Astrocyte (in vitro differentiated cells and primary cell): ENCODE data around the gene NFIA. TPM values are rescaled to one million over a fixed set of nuclear protein-coding genes. Genes with fewer than 3 reads are reported as not detected.

Experiments
- DNase-seq: peaks from one replicate; pipeline ENCODE4 v3.0.0-alpha.2; 2010; ENCODE audit warnings: low read depth
- FAIRE-seq: peaks from 2 replicates; lab custom pipeline; 2011; peaks lifted over from hg19 to GRCh38; lab: Jason Lieb, UNC
- H2AFZ ChIP-seq: 2 replicates; pipeline ENCODE4 v1.6.0; 2012; ENCODE audit warnings: low read depth, low read length, inconsistent platforms
- H3K27ac ChIP-seq: 2 replicates; pipeline ENCODE4 v1.5.1; 2011; ENCODE audit warnings: low read depth, low read length, inconsistent platforms
- H3K27me3 ChIP-seq: 2 replicates; pipeline ENCODE4 v1.6.0; 2011; ENCODE audit warnings: low read length, inconsistent platforms; ENCODE audit not compliant: insufficient read depth
- H3K36me3 ChIP-seq: 2 replicates; pipeline ENCODE4 v1.5.1; 2011; ENCODE audit warnings: low read length, inconsistent platforms; ENCODE audit not compliant: insufficient read depth
- H3K4me1 ChIP-seq: 2 replicates; pipeline ENCODE4 v1.5.1; 2011; ENCODE audit warnings: low read length, inconsistent platforms; ENCODE audit not compliant: insufficient read depth
- H3K4me2 ChIP-seq: 2 replicates; pipeline ENCODE4 v1.6.0; 2012; ENCODE audit warnings: low read length, inconsistent platforms
- H3K4me3 ChIP-seq: 2 replicates; pipeline ENCODE4 v1.5.1; 2011; ENCODE audit warnings: low read depth, mild to moderate bottlenecking, low read length, inconsistent platforms; ENCODE audit not compliant: insufficient read depth
- H3K79me2 ChIP-seq: 2 replicates; pipeline ENCODE4 v1.6.0; 2012; ENCODE audit warnings: mild to moderate bottlenecking, low read length, inconsistent platforms; ENCODE audit not compliant: insufficient read depth
- H3K9ac ChIP-seq: 2 replicates; pipeline ENCODE4 v1.6.0; 2012; ENCODE audit warnings: mild to moderate bottlenecking, low read length, inconsistent platforms
- H3K9me3 ChIP-seq: 2 replicates; pipeline ENCODE4 v1.5.1; 2012; ENCODE audit warnings: low read depth, mild to moderate bottlenecking, low read length, inconsistent platforms; ENCODE audit not compliant: insufficient read depth
- H4K20me1 ChIP-seq: 2 replicates; pipeline ENCODE4 v1.6.0; 2012; ENCODE audit warnings: low read length, inconsistent platforms; ENCODE audit not compliant: insufficient read depth
- H3K27ac Mint-ChIP-seq: one replicate; pipeline ENCODE4 v1.8.0; 2021; ENCODE audit warnings: mild to moderate bottlenecking, mixed read lengths; ENCODE audit not compliant: unreplicated experiment
- H3K27me3 Mint-ChIP-seq: one replicate; pipeline ENCODE4 v1.8.0; 2021; ENCODE audit warnings: low read depth, mixed read lengths; ENCODE audit not compliant: unreplicated experiment
- H3K36me3 Mint-ChIP-seq: one replicate; pipeline ENCODE4 v1.8.0; 2021; ENCODE audit warnings: low read depth, mixed read lengths; ENCODE audit not compliant: unreplicated experiment
- H3K4me1 Mint-ChIP-seq: one replicate; pipeline ENCODE4 v1.8.0; 2021; ENCODE audit warnings: low read depth, mixed read lengths; ENCODE audit not compliant: unreplicated experiment
- H3K4me3 Mint-ChIP-seq: one replicate; pipeline ENCODE4 v1.8.0; 2021; ENCODE audit warnings: mild to moderate bottlenecking, moderate library complexity, mixed read lengths; ENCODE audit not compliant: unreplicated experiment
- H3K9me3 Mint-ChIP-seq: one replicate; pipeline ENCODE4 v1.8.0; 2021; ENCODE audit warnings: mild to moderate bottlenecking, mixed read lengths; ENCODE audit not compliant: unreplicated experiment
- CTCF ChIP-seq: IDR thresholded peaks from 2 replicates; pipeline ENCODE4 v1.5.1; 2011; ENCODE audit warnings: low read depth, mild to moderate bottlenecking, inconsistent platforms, low read length, moderate library complexity; ENCODE audit not compliant: insufficient read depth
- EZH2 ChIP-seq: IDR thresholded peaks from 2 replicates; pipeline ENCODE4 v1.6.1; 2012; ENCODE audit warnings: mild to moderate bottlenecking, low read length, inconsistent platforms; ENCODE audit not compliant: insufficient read depth
- total RNA-seq: library from RNA; stranded (reverse); gene quantifications from 2 replicates; pipeline ENCODE4 v1.2.1, GENCODE V29; 2021

NFIA gene
- total RNA-seq, 1 donor from 2014 or later = 4.6 TPM

GRCh38 chr1:61049850-61050540 lies 32.4 kb upstream of the NFIA start:
- no peak for FAIRE-seq
- DNase-seq = peak; percentile 46
- H2AFZ ChIP-seq = peak overlapping the region; percentile 88
- H4K20me1 ChIP-seq = peaks cover 7% of the 10 kb centered on the region
- H3K4me1 ChIP-seq = peaks cover 3% of the 10 kb centered on the region
- H3K9me3 ChIP-seq = no peaks in the 10 kb centered on the region
- no peak overlapping the region for H3K27ac ChIP-seq
- Mint-ChIP-seq H3K4me3 (peak overlapping the region; percentile 80), H3K27ac (no peak overlapping the region), H3K27me3 (peaks cover 39% of the 10 kb centered on the region), H3K9me3 (no peaks in the 10 kb centered on the region), H3K36me3 (no peaks in the 10 kb centered on the region), H3K4me1 (peaks cover 6% of the 10 kb centered on the region)
- no peak for TF ChIP-seq EZH2
- TF ChIP-seq CTCF = peak; percentile 74
- H3K79me2 ChIP-seq = no peaks in the 10 kb centered on the region
- H3K27me3 ChIP-seq = peaks cover 43% of the 10 kb centered on the region
- peak overlapping the region; percentile 60 for H3K4me3 ChIP-seq
- H3K4me2 ChIP-seq = peak overlapping the region; percentile 85
- H3K36me3 ChIP-seq = no peaks in the 10 kb centered on the region
- peak overlapping the region; percentile 67 for H3K9ac ChIP-seq

- Histone ChIP-seq H3K27me3 (peaks cover 51% of the 10 kb centered on the region), H2AFZ (peak overlapping the region; percentile 88), H3K4me3 (peak overlapping the region; percentile 60), H3K9ac (peak overlapping the region; percentile 67), H3K4me2 (peak overlapping the region; percentile 85), H3K9me3 (no peaks in the 10 kb centered on the region), H4K20me1 (peaks cover 7% of the 10 kb centered on the region), H3K27ac (no peak overlapping the region), H3K36me3 (no peaks in the 10 kb centered on the region), H3K4me1 (peaks cover 3% of the 10 kb centered on the region), H3K79me2 (no peaks in the 10 kb centered on the region)
- peaks cover 44% of the 10 kb centered on the region for H3K27me3 Mint-ChIP-seq
- DNase-seq (no peak), FAIRE-seq (no peak)
- TF ChIP-seq EZH2 (peak; percentile 66), CTCF (no peak)
- peaks cover 6% of the 10 kb centered on the region for H3K4me1 Mint-ChIP-seq
- no peaks in the 10 kb centered on the region for H3K9me3 Mint-ChIP-seq
- H3K4me3 Mint-ChIP-seq = peak overlapping the region; percentile 81
- no peaks in the 10 kb centered on the region for H3K36me3 Mint-ChIP-seq
- no peak overlapping the region for H3K27ac Mint-ChIP-seq
Observed at GRCh38 chr1:61050541-61051442, 31.6 kb upstream of the NFIA start.
